HG03469 (cell line): ENCODE data around the gene GXYLT2.
A peak's percentile ranks its signal among the peaks of the same experiment; 100 is the strongest.

Experiments used
- ATAC-seq: cut with Tn5 transposase; IDR thresholded peaks from one replicate; pipeline ENCODE4 v1.9.1; 2021; ENCODE audit warnings: mild to moderate bottlenecking, moderate library complexity, moderate number of reproducible peaks; ENCODE audit not compliant: unreplicated experiment

Gene GXYLT2

GRCh38 chr3:72887705-72888545 is at the start of gene GXYLT2:
GXYLT2 (plus strand) TSS chr3:72888046; CDS start chr3:72888234, 188 bp downstream.
- ATAC-seq = no peak

GRCh38 chr3:72839057-72839456 is 48.8 kb upstream of the GXYLT2 start:
- no peak for ATAC-seq

GRCh38 chr3:72844436-72844993 is 43.3 kb upstream of the GXYLT2 start:
- no peak for ATAC-seq

GRCh38 chr3:72846166-72846565 is 41.7 kb upstream of the GXYLT2 start:
- ATAC-seq = no peak

- ATAC-seq = no peak
These were observed 40.6 kb upstream of the GXYLT2 start for GRCh38 chr3:72847282-72847681.

- ATAC-seq = peak; percentile 72
These were observed 39.8 kb upstream of the GXYLT2 start, which contains the start of gene SHQ1 for GRCh38 chr3:72847751-72848702. SHQ1 (minus strand) TSS chr3:72848445; CDS start chr3:72848340, 105 bp downstream.

GRCh38 chr3:72848703-72849081 is 39.2 kb upstream of the GXYLT2 start:
- peak; percentile 30 for ATAC-seq

- no peak for ATAC-seq
These were observed 32.8 kb upstream of the GXYLT2 start for GRCh38 chr3:72855001-72855400.

- ATAC-seq = no peak
These were observed 27.8 kb upstream of the GXYLT2 start for GRCh38 chr3:72860053-72860452.

GRCh38 chr3:72860846-72861245 is 27.0 kb upstream of the GXYLT2 start:
- ATAC-seq = no peak

GRCh38 chr3:72862314-72863090 is 25.3 kb upstream of the GXYLT2 start:
- ATAC-seq = no peak

- ATAC-seq = no peak
These were observed 15.7 kb upstream of the GXYLT2 start for GRCh38 chr3:72872183-72872582.

GRCh38 chr3:72887343-72887704 is 522 bp upstream of the GXYLT2 start:
- no peak for ATAC-seq

- no peak for ATAC-seq
These were observed 882 bp downstream of the GXYLT2 start for GRCh38 chr3:72888546-72889309.

- no peak for ATAC-seq
These were observed 1.7 kb downstream of the GXYLT2 start for GRCh38 chr3:72889310-72890165.

GRCh38 chr3:72890166-72890925 is 2.5 kb downstream of the GXYLT2 start:
- no peak for ATAC-seq

- ATAC-seq = no peak
These were observed 3.4 kb downstream of the GXYLT2 start for GRCh38 chr3:72891053-72891855.
